ENCODE results near the gene LMO4.

DNA sequence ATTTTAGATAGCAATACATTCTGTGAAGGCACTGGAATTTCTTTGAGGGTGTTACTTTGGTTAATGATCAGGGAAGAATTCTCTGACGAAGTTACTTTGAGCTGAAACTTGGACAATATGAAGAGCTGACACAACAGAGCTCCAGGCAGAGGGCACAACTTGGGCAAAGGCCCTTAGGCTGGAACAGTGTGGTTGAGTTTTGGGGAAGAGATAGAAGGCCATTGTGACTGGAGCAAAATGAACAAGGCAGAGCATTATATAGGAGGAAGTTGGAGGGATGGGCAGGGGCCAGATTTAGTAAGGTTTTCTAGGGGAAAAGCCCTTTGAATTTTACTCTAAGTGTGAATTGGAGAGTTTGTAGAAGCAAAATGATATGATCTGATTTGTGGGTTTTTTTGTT, 30.9 kb downstream of the LMO4 start:
- no peak for TF ChIP-seq CTCF (IDR thresholded peaks at IDR 0.05; ENCODE audit: low read depth, low read length, missing input control)
- no peak for TF ChIP-seq EGR1 (IDR thresholded peaks at IDR 0.05; ENCODE audit: low read depth in 2 of 2)
